Measurements from ENCODE around the gene TMEM132D. TPM values are rescaled to one million over a fixed set of nuclear protein-coding genes. Genes with fewer than 3 reads are reported as not detected.

TMEM132D gene
- total RNA-seq, 4 donors from 2014 or later = not detected

- DNase-seq (ENCODE audit: low spot score) (no peak), ATAC-seq (ENCODE audit: low FRiP score) (no peak)
- no peak for TF ChIP-seq CTCF (IDR thresholded peaks at IDR 0.05)
These were observed 281.3 kb downstream of the TMEM132D start for GRCh38 chr12:129622566-129622965.

- no peak for ATAC-seq (ENCODE audit: low FRiP score)
- no peak for TF ChIP-seq CTCF (IDR thresholded peaks at IDR 0.05)
- no peak for DNase-seq (ENCODE audit: low spot score)
These were observed 284.6 kb downstream of the TMEM132D start for GRCh38 chr12:129619271-129619670.

- DNase-seq (ENCODE audit: low spot score) (no peak), ATAC-seq (ENCODE audit: low FRiP score) (no peak)
- TF ChIP-seq CTCF (IDR thresholded peaks at IDR 0.05) = no peak
These were observed 286.0 kb downstream of the TMEM132D start for GRCh38 chr12:129617849-129618248.

GRCh38 chr12:129615001-129615400 lies 288.8 kb downstream of the TMEM132D start:
- TF ChIP-seq CTCF (IDR thresholded peaks at IDR 0.05) = no peak
- DNase-seq (ENCODE audit: low spot score) (no peak), ATAC-seq (ENCODE audit: low FRiP score) (peak; percentile 51)

GRCh38 chr12:129614221-129614885 lies 289.5 kb downstream of the TMEM132D start:
- peak; percentile 88 for ATAC-seq (ENCODE audit: low FRiP score)
- TF ChIP-seq CTCF (IDR thresholded peaks at IDR 0.05) = no peak
- DNase-seq (ENCODE audit: low spot score) = no peak

GRCh38 chr12:129613314-129613713 lies 290.5 kb downstream of the TMEM132D start:
- ATAC-seq (ENCODE audit: low FRiP score) = no peak
- TF ChIP-seq CTCF (IDR thresholded peaks at IDR 0.05) = no peak
- no peak for DNase-seq (ENCODE audit: low spot score)

- ATAC-seq (ENCODE audit: low FRiP score) (no peak), DNase-seq (ENCODE audit: low spot score) (no peak)
- no peak for TF ChIP-seq CTCF (IDR thresholded peaks at IDR 0.05)
These were observed 293.2 kb downstream of the TMEM132D start for GRCh38 chr12:129610601-129611120.

Measured in omental fat pad (tissue), 4 donors.